Transverse colon (tissue), 4 donors: ENCODE measurements around the gene CACNB2. TPM values are rescaled to one million over a fixed set of nuclear protein-coding genes. Genes with fewer than 3 reads are reported as not detected.
A peak's percentile ranks its signal among the peaks of the same experiment; 100 is the strongest.

Experiments used
- DNase-seq: peaks from one replicate; pipeline ENCODE4 v3.0.0-alpha.2; 2019
- H3K27ac ChIP-seq, 4 donors: fragments of 200-600 bp; sonication (generic); 2 replicates each; pipeline ENCODE4 v1.5.1; 2016 to 2018; ENCODE audit warnings: inconsistent platforms in 4 of 4
- H3K27me3 ChIP-seq: fragments of 200-600 bp; sonication (generic); 2 replicates; pipeline ENCODE4 v1.5.1; 2017; ENCODE audit warnings: inconsistent platforms
- H3K36me3 ChIP-seq, 4 donors: fragments of 200-600 bp; sonication (generic); 2 replicates each; pipeline ENCODE4 v1.5.1; 2017 to 2019; ENCODE audit warnings: inconsistent platforms in 4 of 4
- H3K4me1 ChIP-seq, 4 donors: fragments of 200-600 bp; sonication (generic); 2 replicates each; pipeline ENCODE4 v1.5.1; 2017 to 2020; ENCODE audit warnings: inconsistent platforms in 4 of 4
- H3K4me3 ChIP-seq, 4 donors: fragments of 200-600 bp; sonication (generic); 1 replicate in 1 of 4; 2 replicates in 3 of 4; pipeline versions ENCODE4 v1.5.1 to v1.6.1; 2017 to 2019; ENCODE audit warnings: inconsistent platforms in 4 of 4
- H3K9me3 ChIP-seq, 2 donors: fragments of 200-600 bp; sonication (generic); 2 replicates each; pipeline ENCODE4 v1.5.1; 2017 to 2019; ENCODE audit warnings: inconsistent platforms in 2 of 2
- EP300 ChIP-seq: sonication (generic); formaldehyde crosslinking; IDR thresholded peaks from one replicate; pipeline ENCODE4 v1.6.1; 2017; ENCODE audit warnings: antibody characterized with exemption, low read depth
- POLR2A ChIP-seq: fragments of 450-650 bp; IDR thresholded peaks from one replicate; pipeline ENCODE4 v1.6.1; 2016; ENCODE audit warnings: antibody characterized with exemption, mild to moderate bottlenecking, moderate library complexity
- POLR2AphosphoS5 ChIP-seq, 3 donors: sonication (generic); formaldehyde crosslinking; IDR thresholded peaks; one replicate each; pipeline ENCODE4 v1.6.1; 2016; ENCODE audit warnings: antibody characterized with exemption in 3 of 3
- WGBS, 2 donors: methylation state at CpG; one replicate each; pipeline ENCODE4 v1.1.5; 2018; ENCODE audit warnings: low coverage in 1 of 2; 5-methylcytosine and 5-hydroxymethylcytosine counted together
- in situ Hi-C, 4 donors: fragments of 200-750 bp; cut with MboI; loops; one replicate each; pipeline versions ENCODE4 v1.15.0 to v1.15.1; 2017; ENCODE audit warnings: low sequenced_read_pairs in 3 of 4, low pct_ligation_motif_present in 1 of 4, low pct_unique_long_range_greater_than_20kb in 1 of 4
- intact Hi-C: fragments of 100-400 bp; cut with DNase I; formaldehyde crosslinking; loops from one replicate; pipeline ENCODE4 v1.15.1; 2023; ENCODE audit warnings: low total_unique reads
- total RNA-seq, 4 donors: library from RNA; depleted of rRNA; stranded (reverse); fragments of >200 nt; gene quantifications; one replicate each; pipeline ENCODE4 v1.1.0, GENCODE V29; 2016
- TF ChIP-seq, protein P1 (sequence below), 5 experiments: fragments of 200-600 bp in 3 of 5; fragments of 450-650 bp in 2 of 5; sonication (generic) in 3 of 5; IDR thresholded peaks; 1 replicate in 2 of 5; 2 replicates in 3 of 5; pipeline ENCODE4 v1.5.1; 2016 to 2017; ENCODE audit warnings: antibody characterized with exemption in 5 of 5, inconsistent platforms in 3 of 5, mild to moderate bottlenecking in 2 of 5, moderate library complexity in 1 of 5

Gene CACNB2
- total RNA-seq, 4 donors from 2014 or later, result 16.2 to 338 (median 23.7) TPM

DNA sequence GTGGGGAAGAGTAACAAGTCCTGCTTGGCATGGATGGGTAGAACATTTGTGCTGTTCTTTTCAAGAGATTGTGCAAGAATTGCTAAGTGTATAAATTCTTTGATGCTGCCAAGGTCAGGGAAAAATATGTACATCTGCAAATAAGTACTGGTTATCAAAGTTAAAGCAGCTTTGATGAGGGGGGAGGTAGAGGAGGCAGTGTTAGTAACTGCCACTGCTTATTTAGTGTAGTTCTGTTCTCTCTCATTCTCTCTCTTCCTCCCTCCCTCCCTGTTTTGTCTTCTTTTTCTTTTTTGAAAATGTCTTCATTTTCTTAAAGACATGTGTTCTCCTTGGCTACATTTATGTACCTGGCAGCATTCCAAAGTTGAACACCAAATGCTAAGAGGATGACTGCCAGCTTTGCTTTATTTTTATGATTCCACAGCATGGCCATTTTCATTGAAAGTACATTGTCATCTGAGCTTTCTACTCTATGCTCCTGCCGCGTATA is 18.6 kb downstream of the CACNB2 start:
- Histone ChIP-seq H3K4me3 (no peak overlapping the region), H3K27ac (peak overlapping the region; percentile 57 to 74 (median 72)), H3K36me3 (no peaks in the 10 kb centered on the region), H3K9me3 (no peaks in the 10 kb centered on the region), H3K4me1 (peaks cover 2 to 24% (median 7%) of the 10 kb centered on the region in 4 donors), H3K27me3 (no peaks in the 10 kb centered on the region)
- in situ Hi-C loops (no loop called here), intact Hi-C loops (loop anchor here (5.0 kb wide), 1 partner anchor 38 kb away; no protein-coding TSS in a partner anchor)
- WGBS, 2 donors, result 63 to 71% methylated on average over 2 of the region's 2 CpGs
- TF ChIP-seq, protein P1, sequence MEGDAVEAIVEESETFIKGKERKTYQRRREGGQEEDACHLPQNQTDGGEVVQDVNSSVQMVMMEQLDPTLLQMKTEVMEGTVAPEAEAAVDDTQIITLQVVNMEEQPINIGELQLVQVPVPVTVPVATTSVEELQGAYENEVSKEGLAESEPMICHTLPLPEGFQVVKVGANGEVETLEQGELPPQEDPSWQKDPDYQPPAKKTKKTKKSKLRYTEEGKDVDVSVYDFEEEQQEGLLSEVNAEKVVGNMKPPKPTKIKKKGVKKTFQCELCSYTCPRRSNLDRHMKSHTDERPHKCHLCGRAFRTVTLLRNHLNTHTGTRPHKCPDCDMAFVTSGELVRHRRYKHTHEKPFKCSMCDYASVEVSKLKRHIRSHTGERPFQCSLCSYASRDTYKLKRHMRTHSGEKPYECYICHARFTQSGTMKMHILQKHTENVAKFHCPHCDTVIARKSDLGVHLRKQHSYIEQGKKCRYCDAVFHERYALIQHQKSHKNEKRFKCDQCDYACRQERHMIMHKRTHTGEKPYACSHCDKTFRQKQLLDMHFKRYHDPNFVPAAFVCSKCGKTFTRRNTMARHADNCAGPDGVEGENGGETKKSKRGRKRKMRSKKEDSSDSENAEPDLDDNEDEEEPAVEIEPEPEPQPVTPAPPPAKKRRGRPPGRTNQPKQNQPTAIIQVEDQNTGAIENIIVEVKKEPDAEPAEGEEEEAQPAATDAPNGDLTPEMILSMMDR (IDR thresholded peaks at IDR 0.05), result no peak
- peak in 2 of 3 donors; percentile 56 to 63 for TF ChIP-seq POLR2AphosphoS5 (IDR thresholded peaks at IDR 0.05)
- no peak for TF ChIP-seq EP300
- TF ChIP-seq POLR2A, result no peak
- DNase-seq, result no peak

DNA sequence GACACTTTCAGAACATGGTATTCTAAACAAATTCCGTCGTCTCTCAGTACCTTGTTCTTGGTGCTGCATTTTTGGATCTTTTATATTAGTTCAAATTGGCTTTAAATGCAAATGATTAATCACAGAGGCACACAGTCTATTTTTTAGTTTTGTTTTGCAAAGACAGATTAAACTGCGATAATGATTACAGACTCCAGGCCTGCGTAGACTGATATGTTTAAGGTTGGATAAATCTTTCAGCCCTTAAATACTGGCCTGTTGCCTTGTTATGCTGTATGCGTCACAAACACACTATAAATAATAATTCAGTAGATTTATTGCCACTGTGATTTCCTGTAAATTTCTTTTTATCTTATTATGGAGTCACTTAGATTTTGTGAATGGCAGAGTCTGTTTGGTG is 19.3 kb downstream of the CACNB2 start:
- Histone ChIP-seq H3K36me3 (no peaks in the 10 kb centered on the region), H3K4me1 (peaks cover 2 to 28% (median 7%) of the 10 kb centered on the region in 4 donors), H3K4me3 (no peak overlapping the region), H3K27me3 (no peaks in the 10 kb centered on the region), H3K9me3 (no peaks in the 10 kb centered on the region), H3K27ac (peak overlapping the region; percentile 57 to 74 (median 72))
- TF ChIP-seq, protein P1 (IDR thresholded peaks at IDR 0.05), result no peak
- peak in 1 of 3 donors; percentile 72 for TF ChIP-seq POLR2AphosphoS5 (IDR thresholded peaks at IDR 0.05)
- TF ChIP-seq EP300, result no peak
- TF ChIP-seq POLR2A, result no peak
- WGBS, 2 donors, result 66 to 68% methylated on average over 5 of the region's 5 CpGs
- in situ Hi-C loops, result no loop called here
- DNase-seq, result no peak
- intact Hi-C loops, result loop anchor here (5.0 kb wide), 1 partner anchor 38 kb away; no protein-coding TSS in a partner anchor

DNA sequence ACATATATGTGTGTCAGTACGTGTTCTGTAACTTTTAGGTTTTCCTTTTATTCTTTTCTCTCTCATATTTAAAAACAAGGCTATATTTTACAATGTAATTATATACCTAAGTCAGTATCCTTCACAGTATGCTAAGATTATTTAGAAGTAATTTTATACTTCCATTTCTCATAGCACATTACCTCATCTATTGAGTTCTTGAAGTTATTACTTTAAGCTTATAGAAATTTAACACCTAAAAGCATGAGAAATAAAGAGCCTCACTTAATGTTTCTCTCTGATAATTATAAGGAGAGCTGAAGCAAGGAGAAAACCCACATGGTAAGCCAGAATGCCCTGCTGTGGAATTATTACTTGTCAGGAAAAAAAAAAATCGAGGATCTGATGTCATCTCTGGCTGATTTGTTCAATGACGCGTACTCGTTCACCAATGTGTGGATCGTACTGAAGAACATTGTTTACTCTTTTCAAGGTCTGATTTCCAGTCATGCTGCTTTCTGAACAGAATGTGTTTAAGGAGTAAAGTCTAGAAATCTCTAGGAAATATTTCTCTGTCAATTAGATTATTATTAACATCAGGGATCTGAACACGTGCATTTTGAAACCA is 21.9 kb downstream of the CACNB2 start:
- H3K27me3 ChIP-seq, result no peaks in the 10 kb centered on the region
- peak overlapping the region in 3 of 4 donors; percentile 2 to 74 (median 20) for H3K27ac ChIP-seq
- intact Hi-C loops (no loop called here), in situ Hi-C loops (no loop called here)
- no peak overlapping the region for H3K4me3 ChIP-seq
- TF ChIP-seq, protein P1 (IDR thresholded peaks at IDR 0.05), result no peak
- no peaks in the 10 kb centered on the region for H3K36me3 ChIP-seq
- WGBS, 2 donors, result 71 to 75% methylated on average over 7 of the region's 7 CpGs
- H3K9me3 ChIP-seq, result no peaks in the 10 kb centered on the region
- no peak for DNase-seq
- peaks cover 2 to 31% (median 10%) of the 10 kb centered on the region in 4 donors for H3K4me1 ChIP-seq

DNA sequence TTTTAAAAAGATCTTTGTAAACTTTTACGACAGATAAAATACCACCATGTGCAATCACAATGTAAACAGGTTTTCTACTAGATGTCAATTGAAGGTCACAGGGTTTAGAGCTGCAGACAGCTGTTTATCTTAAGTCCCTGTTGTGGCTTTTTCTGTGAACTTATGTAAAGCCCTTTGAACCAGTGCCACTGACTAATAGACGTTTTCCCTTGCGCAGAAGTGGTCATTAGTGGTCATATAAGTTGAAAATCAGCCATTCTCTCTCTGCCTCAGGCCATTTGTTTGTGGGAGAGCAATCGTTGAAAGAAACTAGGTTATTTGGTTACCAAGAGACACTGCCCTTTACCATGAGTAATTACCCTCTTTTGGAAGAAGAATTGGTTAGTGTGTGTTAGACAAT is 23.9 kb downstream of the CACNB2 start:
- 51 to 56% methylated on average over 3 to 4 of the region's 4 CpGs for WGBS, 2 donors
- H3K4me1 ChIP-seq, result peaks cover 0 to 13% (median 3%) of the 10 kb centered on the region in 4 donors
- TF ChIP-seq, protein P1 (IDR thresholded peaks at IDR 0.05), result no peak
- TF ChIP-seq POLR2AphosphoS5 (IDR thresholded peaks at IDR 0.05) (no peak), POLR2A (no peak), EP300 (no peak)
- no peak for DNase-seq
- intact Hi-C loops, result no loop called here
- in situ Hi-C loops, result no loop called here
- H3K9me3 ChIP-seq, result no peaks in the 10 kb centered on the region
- H3K27ac ChIP-seq, result peak overlapping the region; percentile 41 to 70 (median 50)
- no peaks in the 10 kb centered on the region for H3K27me3 ChIP-seq
- no peaks in the 10 kb centered on the region for H3K36me3 ChIP-seq
- no peak overlapping the region for H3K4me3 ChIP-seq
